Hepatocyte (in vitro differentiated cells): ENCODE data around the gene WDR17. TPM values are rescaled to one million over a fixed set of nuclear protein-coding genes. Genes with fewer than 3 reads are reported as not detected.

Source experiments
- DNase-seq: peaks from one replicate; pipeline ENCODE4 v3.0.0-alpha.2; 2016; ENCODE audit warnings: low spot score
- H2AFZ ChIP-seq: fragments of 200-600 bp; sonication (generic); 2 replicates; pipeline ENCODE4 v1.6.0; 2016; ENCODE audit warnings: antibody characterized with exemption, mild to moderate bottlenecking
- H3K27ac ChIP-seq: fragments of 200-600 bp; sonication (generic); 2 replicates; pipeline ENCODE4 v1.5.1; 2016; ENCODE audit warnings: mild to moderate bottlenecking
- H3K27me3 ChIP-seq: fragments of 200-600 bp; sonication (generic); 2 replicates; pipeline ENCODE4 v1.6.1; 2016
- H3K36me3 ChIP-seq: fragments of 200-600 bp; sonication (generic); replicated peaks from 2 replicates; pipeline ENCODE4 v1.5.1; 2016; ENCODE audit warnings: low read depth; ENCODE audit not compliant: insufficient read depth
- H3K4me1 ChIP-seq: fragments of 200-600 bp; sonication (generic); 2 replicates; pipeline ENCODE4 v1.5.1; 2016; ENCODE audit warnings: mild to moderate bottlenecking, moderate library complexity; ENCODE audit not compliant: insufficient read depth
- H3K4me2 ChIP-seq: fragments of 200-600 bp; sonication (generic); 2 replicates; pipeline ENCODE4 v1.6.0; 2016
- H3K4me3 ChIP-seq: fragments of 200-600 bp; sonication (generic); 2 replicates; pipeline ENCODE4 v1.5.1; 2016; ENCODE audit warnings: mild to moderate bottlenecking
- H3K79me2 ChIP-seq: fragments of 200-600 bp; sonication (generic); 2 replicates; pipeline ENCODE4 v1.6.0; 2017; ENCODE audit warnings: mild to moderate bottlenecking
- H3K9me2 ChIP-seq: fragments of 200-600 bp; sonication (generic); replicated peaks from 2 replicates; pipeline ENCODE4 v1.6.0; 2017; ENCODE audit warnings: mild to moderate bottlenecking; ENCODE audit not compliant: insufficient read depth
- H3K9me3 ChIP-seq: fragments of 200-600 bp; sonication (generic); 2 replicates; pipeline ENCODE4 v1.5.1; 2016; ENCODE audit warnings: low read depth, mild to moderate bottlenecking
- H4K20me1 ChIP-seq: fragments of 200-600 bp; sonication (generic); 2 replicates; pipeline ENCODE4 v1.6.0; 2016; ENCODE audit warnings: mild to moderate bottlenecking; ENCODE audit not compliant: insufficient read depth, poor library complexity, severe bottlenecking
- EZH2 ChIP-seq: fragments of 200-600 bp; sonication (generic); IDR thresholded peaks from 2 replicates; pipeline ENCODE4 v1.6.1; 2016; ENCODE audit warnings: antibody characterized with exemption, mild to moderate bottlenecking, borderline replicate concordance
- EZH2phosphoT487 ChIP-seq: fragments of 200-600 bp; sonication (generic); IDR thresholded peaks from one replicate; pipeline ENCODE4 v1.6.1; 2018; ENCODE audit warnings: antibody characterized with exemption, mild to moderate bottlenecking, low read depth, moderate library complexity; ENCODE audit not compliant: unreplicated experiment, severe bottlenecking
- WGBS: methylation state at CpG from one replicate; pipeline ENCODE4 v1.1.6; 2016; ENCODE audit warnings: low lambda C conversion rate; ENCODE audit errors: missing lambda C conversion rate; 5-methylcytosine and 5-hydroxymethylcytosine counted together
- polyA plus RNA-seq: library from polyadenylated mRNA; unstranded; fragments of >200 nt; fragmentation: Nextera tagmentation; extraction: Ambion mirVana; gene quantifications from 2 replicates; pipeline ENCODE4 v1.2.1, GENCODE V29; 2016
- total RNA-seq: library from RNA; depleted of rRNA; stranded (reverse); fragments of >200 nt; gene quantifications from 2 replicates; pipeline ENCODE4 v1.2.3, GENCODE V29; 2014
- TF ChIP-seq, protein P1 (sequence below): fragments of 200-600 bp; sonication (generic); IDR thresholded peaks from 2 replicates; pipeline ENCODE4 v1.5.1; 2016; ENCODE audit warnings: antibody characterized with exemption, mild to moderate bottlenecking; ENCODE audit not compliant: poor library complexity

The WDR17 gene
- total and polyA plus RNA-seq, 2 experiments from 2014 or later: 0.63 to 1.1 TPM

DNA sequence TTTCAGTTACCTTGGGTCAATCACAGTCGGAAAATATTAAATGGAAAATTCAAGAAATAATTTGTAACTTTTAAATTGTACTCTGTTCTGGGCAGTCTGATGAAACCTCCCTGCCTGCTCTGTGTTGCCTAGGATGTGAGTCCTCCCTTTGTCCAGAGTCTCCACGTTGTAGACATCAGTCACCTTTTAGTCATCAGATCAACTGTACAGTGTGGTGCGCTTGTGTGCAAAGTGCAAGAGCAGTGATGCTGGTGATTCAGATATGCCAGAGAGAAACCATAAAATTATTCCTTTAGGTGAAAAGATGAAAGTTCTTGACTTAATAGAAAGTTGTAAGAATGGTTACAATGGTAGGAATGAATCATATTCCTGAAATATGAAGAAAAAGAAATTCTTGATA, 128.3 kb downstream of the WDR17 start:
- Histone ChIP-seq H3K79me2 (no peaks in the 10 kb centered on the region), H2AFZ (no peak overlapping the region), H3K4me3 (no peak overlapping the region), H4K20me1 (no peaks in the 10 kb centered on the region), H3K4me1 (no peaks in the 10 kb centered on the region), H3K27me3 (no peaks in the 10 kb centered on the region), H3K4me2 (no peak overlapping the region), H3K36me3 (no peaks in the 10 kb centered on the region), H3K9me3 (no peaks in the 10 kb centered on the region), H3K27ac (no peak overlapping the region), H3K9me2 (no peaks in the 10 kb centered on the region)
- TF ChIP-seq EZH2 (no peak), EZH2phosphoT487 (no peak)
- TF ChIP-seq, protein P1, sequence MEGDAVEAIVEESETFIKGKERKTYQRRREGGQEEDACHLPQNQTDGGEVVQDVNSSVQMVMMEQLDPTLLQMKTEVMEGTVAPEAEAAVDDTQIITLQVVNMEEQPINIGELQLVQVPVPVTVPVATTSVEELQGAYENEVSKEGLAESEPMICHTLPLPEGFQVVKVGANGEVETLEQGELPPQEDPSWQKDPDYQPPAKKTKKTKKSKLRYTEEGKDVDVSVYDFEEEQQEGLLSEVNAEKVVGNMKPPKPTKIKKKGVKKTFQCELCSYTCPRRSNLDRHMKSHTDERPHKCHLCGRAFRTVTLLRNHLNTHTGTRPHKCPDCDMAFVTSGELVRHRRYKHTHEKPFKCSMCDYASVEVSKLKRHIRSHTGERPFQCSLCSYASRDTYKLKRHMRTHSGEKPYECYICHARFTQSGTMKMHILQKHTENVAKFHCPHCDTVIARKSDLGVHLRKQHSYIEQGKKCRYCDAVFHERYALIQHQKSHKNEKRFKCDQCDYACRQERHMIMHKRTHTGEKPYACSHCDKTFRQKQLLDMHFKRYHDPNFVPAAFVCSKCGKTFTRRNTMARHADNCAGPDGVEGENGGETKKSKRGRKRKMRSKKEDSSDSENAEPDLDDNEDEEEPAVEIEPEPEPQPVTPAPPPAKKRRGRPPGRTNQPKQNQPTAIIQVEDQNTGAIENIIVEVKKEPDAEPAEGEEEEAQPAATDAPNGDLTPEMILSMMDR: no peak
- no peak for DNase-seq
- 73% methylated on average over 3 of the region's 3 CpGs for WGBS

DNA sequence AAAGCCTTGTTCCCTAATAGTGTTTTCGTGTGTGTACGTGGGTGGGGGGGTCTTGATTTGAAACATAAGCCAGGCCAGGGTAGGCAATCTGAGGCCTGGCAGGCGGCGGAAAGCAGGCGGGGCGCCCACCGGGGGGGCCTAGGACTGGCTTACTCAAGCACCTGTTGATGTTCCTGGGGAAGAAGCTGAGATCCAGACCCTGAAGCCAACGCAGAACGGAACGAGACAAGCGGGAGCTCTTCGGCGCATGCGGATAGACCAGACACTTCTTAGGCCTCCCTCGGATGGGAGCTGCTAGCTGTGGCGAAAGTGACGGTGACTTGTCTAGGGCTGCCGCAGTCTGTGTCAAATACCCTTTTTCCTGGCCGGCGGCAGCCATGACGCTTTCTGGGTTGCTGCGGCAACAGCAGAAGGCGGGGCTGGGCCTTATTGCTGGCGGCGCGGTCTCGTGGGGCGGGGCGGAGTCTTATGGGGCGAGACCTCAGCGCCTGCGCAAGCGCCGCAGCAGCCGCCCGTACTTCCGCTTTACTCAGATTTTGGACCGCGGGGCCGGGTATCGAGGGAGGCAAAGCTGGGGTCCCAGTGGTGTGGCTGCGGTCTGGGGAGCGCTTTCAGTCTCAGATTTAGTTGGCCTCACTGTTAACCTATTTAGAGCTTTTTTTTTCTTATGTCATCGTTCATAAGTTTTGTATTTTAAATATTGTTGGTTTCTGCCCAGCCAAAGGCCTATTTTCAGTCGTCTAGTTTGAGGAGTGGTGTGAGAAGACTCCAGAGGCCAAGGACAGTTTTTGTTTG, 129.7 kb downstream of the WDR17 start, which contains the start of gene SPATA4:
Gene SPATA4, minus strand, starts transcription at position 402 of the 795 bp plus-strand sequence. Its CDS starts 23 bp downstream, at position 379.
- peak within 1 kb of the TSS; percentile 73 for H2AFZ ChIP-seq
- WGBS: 1% methylated on average over 43 of the region's 45 CpGs
- peak; percentile 97 for DNase-seq
- peak within 1 kb of the TSS; percentile 70 for H3K4me2 ChIP-seq
- no peak for TF ChIP-seq EZH2phosphoT487
- no peak for TF ChIP-seq EZH2
- TF ChIP-seq, protein P1: no peak
- no peaks in the 10 kb centered on the region for H3K36me3 ChIP-seq
- peak within 1 kb of the TSS; percentile 62 for H3K4me3 ChIP-seq
- H3K4me1 ChIP-seq: no peaks in the 10 kb centered on the region
- H3K79me2 ChIP-seq: no peaks in the 10 kb centered on the region
- no peaks in the 10 kb centered on the region for H4K20me1 ChIP-seq
- H3K27ac ChIP-seq: peak within 1 kb of the TSS; percentile 73
- H3K9me3 ChIP-seq: no peaks in the 10 kb centered on the region
- H3K27me3 ChIP-seq: no peaks in the 10 kb centered on the region
- H3K9me2 ChIP-seq: no peaks in the 10 kb centered on the region

DNA sequence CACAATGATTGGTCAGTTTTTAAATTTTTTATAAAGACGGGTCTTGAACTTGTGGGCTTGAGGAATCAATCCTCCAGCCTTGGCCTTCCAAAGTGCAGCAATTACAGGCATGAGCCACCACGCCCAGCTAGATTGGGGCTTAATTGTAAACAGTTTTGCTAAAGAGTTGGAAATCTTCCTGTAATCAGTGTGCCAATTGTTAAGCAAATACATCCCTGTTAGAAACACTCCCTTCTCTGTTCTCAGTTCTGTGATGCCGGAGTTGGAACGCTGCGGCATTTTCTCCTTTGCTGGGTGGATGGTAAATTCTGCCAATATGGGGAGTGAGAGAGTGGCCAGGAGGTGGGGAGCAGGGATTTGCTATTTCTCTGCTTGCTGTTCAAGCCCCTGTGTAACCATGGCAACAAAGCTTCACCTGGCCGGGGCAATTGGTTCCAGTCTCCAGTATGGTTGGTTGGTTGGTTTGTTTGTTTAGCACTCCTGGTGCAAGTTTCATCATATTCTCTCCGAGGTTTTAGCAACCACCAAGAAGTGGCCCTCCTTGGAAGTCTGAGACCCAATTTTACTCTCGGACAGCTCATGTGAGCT, 132.8 kb downstream of the WDR17 start:
- H3K4me2 ChIP-seq: no peak overlapping the region
- no peaks in the 10 kb centered on the region for H3K79me2 ChIP-seq
- H3K27ac ChIP-seq: no peak overlapping the region
- no peak for DNase-seq
- no peak overlapping the region for H3K4me3 ChIP-seq
- H3K4me1 ChIP-seq: no peaks in the 10 kb centered on the region
- no peak overlapping the region for H2AFZ ChIP-seq
- no peaks in the 10 kb centered on the region for H3K9me2 ChIP-seq
- no peaks in the 10 kb centered on the region for H4K20me1 ChIP-seq
- H3K36me3 ChIP-seq: no peaks in the 10 kb centered on the region
- 81% methylated on average over 8 of the region's 8 CpGs for WGBS
- H3K9me3 ChIP-seq: no peaks in the 10 kb centered on the region
- TF ChIP-seq EZH2 (no peak), EZH2phosphoT487 (no peak)
- TF ChIP-seq, protein P1: no peak
- no peaks in the 10 kb centered on the region for H3K27me3 ChIP-seq
